Mammary epithelial cell (primary cell): ENCODE data around the gene RAI1.

Source experiments
- CTCF ChIP-seq, 2 donors: IDR thresholded peaks in 1 of 2; conservative IDR thresholded peaks in 1 of 2; 2 replicates each; pipeline ENCODE4 v1.5.1; 2011 to 2012; ENCODE audit warnings: inconsistent platforms in 2 of 2, low read length in 2 of 2, mild to moderate bottlenecking in 2 of 2, control low read depth in 1 of 2, low read depth in 1 of 2; ENCODE audit not compliant: insufficient read depth in 1 of 2; ENCODE audit errors: extremely low read depth in 1 of 2
- EZH2 ChIP-seq: IDR thresholded peaks from 2 replicates; pipeline ENCODE4 v1.6.1; 2012; ENCODE audit warnings: low read length, inconsistent platforms, borderline replicate concordance

GRCh38 chr17:17722081-17722905 is 41.0 kb downstream of the RAI1 start:
- TF ChIP-seq CTCF (conservative IDR thresholded peaks at IDR 0.05 in 1 of 2, IDR thresholded peaks at IDR 0.05 in 1 of 2; ENCODE audit: extremely low read depth in 1 of 2, insufficient read depth in 1 of 2, low read depth in 1 of 2, low read length in 2 of 2) (no peak), EZH2 (no peak)
